NCI-H2029 (cell line): Measurements from ENCODE around the gene PGBD5.

Experiments used
- DNase-seq: peaks from one replicate; lab custom pipeline; 2025; lab: John Stamatoyannopoulos, UW

PGBD5 gene

GRCh38 chr1:230396966-230397365, 29.2 kb downstream of the PGBD5 start:
- no peak for DNase-seq

GRCh38 chr1:230395932-230396331, 30.2 kb downstream of the PGBD5 start:
- DNase-seq, result no peak

DNA sequence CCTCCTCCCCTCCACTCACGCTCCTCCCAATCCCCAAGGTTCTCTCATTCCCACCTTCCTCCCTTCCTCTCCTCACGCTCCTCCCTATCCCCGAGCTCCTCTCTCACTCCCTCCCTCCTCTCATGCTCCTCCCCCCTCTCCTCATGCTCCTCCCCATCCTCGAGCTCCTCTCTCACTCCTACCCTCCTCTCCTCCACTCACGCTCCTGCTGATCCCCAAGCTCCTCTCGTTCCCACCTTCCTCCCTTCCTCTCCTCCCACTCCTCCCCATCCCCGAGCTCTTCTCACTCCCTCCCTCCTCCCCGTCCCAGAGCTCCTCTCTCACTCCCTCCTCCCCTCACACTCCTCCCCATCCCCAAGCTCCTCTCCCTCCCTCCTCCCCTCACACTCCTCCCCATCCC, 31.4 kb downstream of the PGBD5 start:
- DNase-seq, result no peak

DNA sequence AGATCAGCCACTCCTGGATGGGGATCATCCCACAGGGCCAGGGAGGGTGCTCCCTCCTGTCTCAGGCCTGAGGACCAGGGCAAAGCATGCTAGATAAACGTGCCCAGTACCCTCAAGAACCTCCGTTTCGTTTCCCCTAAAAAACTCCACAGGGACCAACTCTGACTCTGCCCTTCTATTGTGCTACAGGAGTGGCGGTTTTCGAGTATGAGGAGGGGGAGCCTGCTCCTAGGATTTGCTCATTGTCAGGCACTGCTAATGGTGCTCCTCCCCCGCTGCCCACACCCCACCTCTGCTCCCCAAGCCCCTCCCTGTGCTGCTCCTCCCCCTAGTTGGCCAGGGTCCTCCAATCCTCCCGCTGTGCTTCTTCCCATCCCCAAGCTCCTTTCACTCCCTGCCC, 32.0 kb downstream of the PGBD5 start:
- no peak for DNase-seq

DNA sequence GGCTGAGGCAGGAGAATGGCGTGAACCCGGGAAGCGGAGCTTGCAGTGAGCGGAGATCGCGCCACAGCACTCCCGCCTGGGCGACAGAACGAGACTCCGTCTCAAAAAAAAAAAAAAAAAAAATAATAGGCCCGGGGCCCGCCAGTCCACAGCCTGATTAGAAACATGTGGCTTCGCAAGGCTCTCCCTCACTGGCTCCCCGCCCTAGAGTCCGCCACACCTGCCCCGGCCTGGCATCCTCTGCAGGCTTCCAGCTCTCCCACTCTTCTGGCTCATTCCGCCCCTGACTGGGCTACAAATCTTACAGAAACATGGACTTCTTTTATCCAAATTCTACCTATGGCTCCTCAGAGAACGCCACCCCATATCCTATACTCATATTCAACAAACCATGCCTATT, 32.4 kb downstream of the PGBD5 start:
- no peak for DNase-seq

GRCh38 chr1:230392920-230393521, 33.1 kb downstream of the PGBD5 start:
- DNase-seq, result no peak

DNA sequence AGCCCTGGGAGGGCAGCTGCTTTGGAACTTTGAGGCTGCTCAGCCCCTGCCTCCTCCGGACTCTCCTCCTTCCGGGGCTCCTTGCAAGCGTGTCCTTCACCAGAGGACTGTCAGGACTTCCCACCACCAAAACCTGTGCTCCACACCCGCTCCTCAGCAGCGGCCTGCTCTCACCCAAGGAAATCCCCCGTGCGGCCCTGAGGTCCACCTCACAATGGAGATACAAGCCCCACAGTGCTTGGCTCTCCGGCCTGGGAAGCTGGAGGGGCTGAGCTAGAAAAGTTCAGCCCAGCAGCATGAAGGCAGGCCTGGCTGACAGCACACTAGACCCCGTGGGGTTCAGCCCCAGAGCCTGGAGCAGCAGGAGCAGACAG, 33.6 kb downstream of the PGBD5 start:
- DNase-seq, result no peak

DNA sequence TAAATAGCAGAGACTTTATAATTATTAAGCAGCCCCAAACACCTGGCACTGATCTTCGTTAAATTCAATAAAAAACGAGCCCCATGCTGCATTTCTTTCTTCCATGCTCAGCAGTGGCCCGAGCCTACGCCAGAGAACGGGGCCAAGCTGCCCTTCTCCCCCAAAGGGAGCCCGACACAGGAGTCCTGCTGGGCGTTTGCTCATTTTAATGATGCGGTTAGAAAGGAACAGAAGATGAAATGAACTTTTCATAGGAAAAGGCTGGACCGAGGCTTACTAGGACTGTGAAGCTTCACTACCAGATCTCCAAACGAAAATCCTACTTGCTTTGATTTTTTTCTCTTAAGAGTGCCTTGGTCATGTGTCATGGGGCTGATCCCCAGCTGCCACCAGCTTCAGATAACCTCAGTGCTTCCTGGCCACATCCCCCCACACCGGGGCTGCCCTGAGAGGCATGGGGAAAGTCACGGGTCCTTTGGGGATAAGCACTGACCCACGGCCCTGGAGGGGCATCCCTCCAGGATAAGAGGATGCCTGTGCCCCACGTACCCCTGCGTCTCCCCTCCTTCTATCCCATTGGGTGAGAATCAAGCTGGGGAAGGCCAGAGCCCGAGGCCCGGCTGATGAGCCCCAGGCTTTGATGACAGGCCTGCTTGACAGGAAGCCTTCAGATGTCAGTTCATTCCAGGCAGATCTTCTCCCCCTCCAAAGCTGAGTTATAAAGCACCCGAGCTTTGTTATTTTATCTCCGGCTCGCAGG, 34.2 kb downstream of the PGBD5 start:
- DNase-seq, result no peak

DNA sequence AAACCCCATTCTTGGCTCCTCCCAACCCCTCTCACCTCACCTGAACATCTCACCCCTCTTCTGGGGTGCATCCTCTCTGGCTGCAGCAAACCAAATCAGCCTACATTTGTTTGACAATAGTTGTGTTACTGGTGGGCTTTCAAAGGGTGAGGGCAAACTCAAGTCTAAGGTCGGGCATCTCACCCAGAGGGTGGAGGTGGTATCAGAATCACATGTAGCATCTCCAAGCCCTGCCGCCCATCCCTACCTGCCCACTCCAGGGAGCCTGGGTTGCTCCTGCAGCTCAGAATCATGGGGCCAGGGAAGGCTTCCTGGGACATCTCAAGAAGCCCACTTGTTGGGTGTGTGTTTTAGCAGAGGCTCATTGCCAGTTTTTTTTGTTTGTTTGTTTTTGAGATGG, 35.8 kb downstream of the PGBD5 start:
- no peak for DNase-seq

DNA sequence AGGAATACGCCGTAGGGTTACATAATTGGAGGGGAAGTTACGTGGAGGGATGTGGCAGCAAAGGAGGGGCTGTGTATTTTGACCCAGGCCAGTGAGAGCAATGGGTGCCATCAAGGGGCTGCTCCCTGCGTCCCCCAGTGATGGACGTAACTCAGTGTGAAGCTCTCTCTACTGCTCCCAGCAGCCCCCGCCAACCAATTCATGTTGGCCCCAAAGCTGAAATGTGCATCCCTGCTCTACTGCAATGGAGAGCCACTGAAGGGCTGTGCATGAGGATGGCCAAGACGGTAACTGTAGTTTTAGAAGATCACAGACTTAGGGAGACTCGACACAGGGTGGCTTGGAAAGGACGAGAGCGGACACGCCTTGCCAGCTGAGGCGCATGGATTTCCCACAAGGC, 38.3 kb downstream of the PGBD5 start:
- no peak for DNase-seq

DNA sequence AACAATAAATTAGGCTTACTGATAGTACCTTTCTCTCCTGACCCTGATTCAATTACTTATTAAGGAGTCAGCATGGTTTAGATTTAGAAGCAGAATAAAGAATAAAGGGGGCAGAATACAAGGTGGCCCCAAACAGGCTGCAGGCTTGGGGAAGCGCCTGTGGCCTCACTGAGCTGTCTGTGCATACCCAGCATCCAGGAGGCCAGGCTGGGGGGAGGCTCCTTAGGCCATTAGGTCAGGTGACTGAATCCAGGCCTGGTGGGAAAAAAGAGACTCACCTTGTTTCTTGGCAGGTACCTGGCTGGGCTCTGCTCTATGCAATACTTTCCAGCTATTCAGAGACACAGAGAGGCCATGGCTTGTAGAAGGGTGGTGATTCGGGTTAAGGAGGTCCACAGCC, 38.8 kb downstream of the PGBD5 start:
- no peak for DNase-seq

- no peak for DNase-seq
Measured at GRCh38 chr1:230386637-230387262, 39.4 kb downstream of the PGBD5 start.

GRCh38 chr1:230385930-230386329, 40.2 kb downstream of the PGBD5 start:
- DNase-seq, result no peak

DNA sequence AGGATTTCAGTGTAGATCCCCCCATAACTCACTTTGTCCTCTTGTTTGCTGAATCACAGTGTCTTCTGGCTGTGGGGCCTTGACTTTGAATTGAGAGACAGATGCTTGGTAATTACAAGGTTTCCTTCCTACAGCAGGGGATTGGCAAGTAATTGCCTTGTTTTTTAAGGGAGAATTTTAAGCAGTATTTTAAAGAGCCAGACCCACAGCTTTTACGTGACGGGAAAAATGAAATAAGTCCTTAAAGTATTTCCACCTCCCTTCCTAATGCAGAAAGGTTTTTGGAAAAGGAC, 41.0 kb downstream of the PGBD5 start:
- no peak for DNase-seq

GRCh38 chr1:230384380-230385157, 41.6 kb downstream of the PGBD5 start:
- no peak for DNase-seq

- DNase-seq, result no peak
Measured at GRCh38 chr1:230383425-230383824, 42.7 kb downstream of the PGBD5 start.

DNA sequence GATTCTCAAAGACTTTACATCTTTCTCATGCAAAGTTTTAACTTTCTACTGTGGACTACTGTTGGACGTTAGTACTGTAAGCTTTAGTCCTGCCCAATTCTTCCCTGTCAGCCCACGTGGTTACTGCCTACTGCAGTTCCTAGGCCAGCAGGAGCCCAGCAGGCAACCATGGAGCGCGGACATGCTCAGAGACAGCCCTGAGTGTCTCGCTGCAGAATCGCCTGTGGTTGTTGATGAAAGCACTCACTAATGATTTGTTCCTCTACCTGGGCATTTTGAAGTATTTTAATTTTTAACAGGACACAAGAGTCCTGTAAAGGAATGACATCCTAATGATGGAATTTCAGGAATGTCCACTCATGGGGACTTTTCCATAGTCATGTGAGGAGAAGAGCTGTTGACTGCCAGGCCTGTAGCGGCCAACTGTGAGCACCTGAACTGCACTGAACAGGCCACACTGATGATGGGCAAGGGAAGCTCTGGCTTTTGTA, 44.1 kb downstream of the PGBD5 start:
- DNase-seq, result no peak

DNA sequence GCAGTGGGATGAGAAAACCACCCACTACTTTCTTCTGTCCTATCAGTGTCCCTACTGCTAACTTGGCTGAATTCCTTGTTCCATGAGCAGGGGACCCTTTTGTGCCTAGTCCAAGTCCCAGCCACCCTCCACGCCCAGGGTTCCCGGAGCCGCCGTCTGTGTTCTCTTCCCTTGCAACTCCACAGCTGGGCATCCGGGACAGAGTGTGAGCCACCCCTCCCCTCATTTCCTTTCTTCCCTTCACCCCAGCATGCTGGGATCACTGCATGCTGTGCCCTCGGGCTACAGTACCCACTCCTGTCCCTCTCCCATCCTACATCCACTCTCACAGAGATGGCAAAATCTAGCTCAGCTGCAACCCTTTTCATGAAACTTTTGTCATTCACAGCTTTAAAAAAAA, 44.5 kb downstream of the PGBD5 start:
- no peak for DNase-seq

DNA sequence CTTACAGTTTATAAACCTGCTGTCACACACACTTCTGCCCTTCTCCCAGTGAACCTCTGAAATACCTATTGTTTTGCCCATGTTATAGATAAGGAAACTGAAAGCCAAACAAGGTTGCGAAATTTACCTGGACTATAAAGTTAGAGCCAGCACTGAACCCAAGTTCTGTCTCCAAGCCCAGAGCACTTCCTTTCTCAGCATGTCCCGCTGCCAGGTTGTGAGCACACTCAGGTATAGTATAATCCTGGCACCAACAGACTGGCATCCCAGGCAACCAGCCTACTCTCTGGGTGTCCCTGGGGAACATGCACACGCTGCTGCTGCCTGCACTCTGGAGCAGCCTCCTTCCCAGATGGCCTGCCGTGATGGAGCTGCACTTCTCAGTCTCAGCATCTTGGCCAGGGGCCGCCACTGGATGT, 45.1 kb downstream of the PGBD5 start:
- no peak for DNase-seq

GRCh38 chr1:230379928-230380327, 46.2 kb downstream of the PGBD5 start:
- no peak for DNase-seq

- no peak for DNase-seq
Measured at GRCh38 chr1:230379462-230379861, 46.7 kb downstream of the PGBD5 start.

DNA sequence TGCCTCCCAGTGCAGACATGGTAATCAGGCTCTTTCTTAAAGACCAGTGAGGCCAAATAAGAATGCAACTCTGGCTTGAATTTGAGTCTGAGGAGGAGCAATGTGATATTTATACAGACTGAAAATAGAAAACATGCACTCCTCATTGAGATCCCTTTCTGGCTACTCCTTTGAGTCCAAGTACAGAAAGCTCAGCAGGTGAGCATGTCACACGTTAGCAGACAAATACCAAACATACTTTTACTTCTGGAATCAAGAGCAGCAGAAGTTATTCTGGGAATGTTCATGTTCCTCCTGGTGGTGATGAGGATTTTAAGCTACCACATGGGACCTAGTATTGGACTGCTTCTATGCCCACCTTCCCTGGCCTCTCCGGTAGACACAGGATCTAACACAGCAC, 48.3 kb downstream of the PGBD5 start:
- DNase-seq, result no peak

GRCh38 chr1:230377324-230377723, 48.8 kb downstream of the PGBD5 start:
- DNase-seq, result no peak
